GM19455 (cell line): ENCODE measurements around the gene OR51A2.
"Not testable (repeated sequence)": the region's sequence is repeated elsewhere in the genome, so short reads cannot be mapped to it uniquely, and the experiment has no call there.

Source experiments
- ATAC-seq: cut with Tn5 transposase; IDR thresholded peaks from one replicate; pipeline ENCODE4 v1.9.1; 2021; ENCODE audit not compliant: unreplicated experiment

Gene OR51A2, protein sequence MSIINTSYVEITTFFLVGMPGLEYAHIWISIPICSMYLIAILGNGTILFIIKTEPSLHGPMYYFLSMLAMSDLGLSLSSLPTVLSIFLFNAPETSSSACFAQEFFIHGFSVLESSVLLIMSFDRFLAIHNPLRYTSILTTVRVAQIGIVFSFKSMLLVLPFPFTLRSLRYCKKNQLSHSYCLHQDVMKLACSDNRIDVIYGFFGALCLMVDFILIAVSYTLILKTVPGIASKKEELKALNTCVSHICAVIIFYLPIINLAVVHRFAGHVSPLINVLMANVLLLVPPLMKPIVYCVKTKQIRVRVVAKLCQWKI

DNA sequence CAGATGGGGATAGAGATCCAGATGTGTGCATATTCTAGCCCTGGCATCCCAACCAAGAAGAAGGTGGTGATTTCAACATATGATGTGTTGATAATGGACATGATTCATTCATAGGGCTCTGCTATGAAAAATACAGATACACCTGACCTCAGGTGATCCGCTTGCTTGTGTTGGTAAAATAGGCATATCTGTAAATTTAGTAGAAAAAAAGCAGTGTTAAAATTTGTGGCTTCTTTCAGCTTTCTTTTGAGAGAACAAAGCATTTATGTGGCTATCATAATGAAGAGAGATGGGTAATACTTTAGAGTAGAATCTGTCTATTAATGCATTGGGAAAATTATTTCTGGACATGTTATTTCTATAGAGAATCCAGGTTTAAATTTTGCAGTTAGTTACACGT is at the start of gene OR51A2:
Gene OR51A2 (minus strand): TSS at position 101 of the 400 bp plus-strand sequence. CDS start 0 bp downstream, at position 101.
- not testable (repeated sequence) for ATAC-seq

DNA sequence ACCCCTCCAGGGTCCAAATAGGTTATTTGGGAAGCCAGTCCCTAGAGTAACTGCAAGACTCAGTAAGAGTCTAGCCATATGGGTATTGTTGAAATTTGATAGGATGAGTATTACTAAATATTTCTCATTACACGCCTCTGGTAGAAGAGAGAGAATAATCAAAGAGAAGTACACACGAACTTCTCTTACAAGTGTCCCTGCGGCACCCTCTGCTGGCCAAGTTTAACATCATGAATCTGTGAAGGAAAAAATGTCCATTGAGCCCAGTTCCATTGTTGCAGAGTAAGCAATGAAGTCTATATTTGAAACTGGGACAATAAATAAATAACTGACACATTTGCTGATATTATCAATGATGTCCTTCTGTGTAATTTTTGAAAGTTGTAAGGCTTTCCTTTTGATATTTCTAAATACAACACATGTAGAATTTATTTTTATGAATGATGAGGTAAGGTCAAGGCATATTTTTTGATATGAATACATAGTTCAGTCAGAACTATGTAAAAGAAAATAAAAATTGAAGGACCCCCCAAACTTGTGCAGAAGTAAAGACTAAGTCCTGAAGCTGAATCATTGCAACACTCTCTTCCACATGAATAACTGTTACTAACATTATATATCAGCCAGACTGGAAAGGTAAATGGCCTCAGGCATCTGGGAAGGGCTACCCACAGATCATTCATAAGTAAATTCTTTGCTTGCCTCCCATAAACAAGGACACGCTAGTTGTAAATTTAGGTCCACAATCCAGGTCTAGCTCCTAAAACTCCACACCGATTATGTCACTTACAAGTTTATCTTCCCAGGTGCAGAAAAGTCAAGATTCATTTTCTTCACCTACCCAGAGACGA is 49.1 kb upstream of the OR51A2 start:
- ATAC-seq: no peak

DNA sequence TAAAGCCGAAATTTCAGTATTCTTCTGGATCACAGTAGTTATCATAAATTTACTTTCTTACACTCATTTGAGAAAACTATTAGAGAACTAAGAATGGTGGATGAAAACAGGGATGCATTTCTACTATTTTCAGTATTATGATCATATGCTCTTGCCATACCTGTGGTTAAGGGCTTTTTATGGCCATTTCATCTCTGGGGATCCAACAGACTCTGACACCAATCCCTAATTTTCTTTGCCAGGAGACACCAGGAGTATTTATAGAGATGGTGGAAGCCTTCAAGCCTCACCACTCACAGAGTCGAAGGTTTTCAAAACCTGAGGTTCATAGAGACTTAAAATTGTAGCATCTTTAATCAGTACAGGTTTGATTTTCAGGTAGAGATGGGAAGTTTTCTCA is 39.0 kb upstream of the OR51A2 start, which contains the start of gene OR51L1:
Gene OR51L1 (plus strand): TSS at position 301 of the 400 bp plus-strand sequence. CDS start 4,132 bp downstream, outside the sequence.
- no peak for ATAC-seq

DNA sequence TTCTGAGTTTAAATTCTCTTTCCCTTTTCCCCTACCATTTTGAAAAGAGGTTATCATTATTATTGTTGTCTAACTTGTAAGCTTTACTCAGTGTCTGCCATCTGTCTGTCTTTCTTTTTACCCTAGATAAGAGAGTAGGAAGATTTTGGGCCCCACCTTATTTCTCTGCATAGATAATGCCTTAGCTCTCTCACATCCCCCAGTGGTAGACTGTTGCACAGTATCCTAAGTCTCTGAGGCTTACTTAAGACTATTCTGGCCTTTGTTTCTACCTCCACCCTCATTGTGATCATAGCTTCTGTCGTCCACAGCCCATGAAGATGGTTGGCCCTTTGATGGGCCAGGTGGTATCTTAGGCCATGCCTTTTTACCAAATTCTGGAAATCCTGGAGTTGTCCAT is 35.5 kb upstream of the OR51A2 start:
- no peak for ATAC-seq

DNA sequence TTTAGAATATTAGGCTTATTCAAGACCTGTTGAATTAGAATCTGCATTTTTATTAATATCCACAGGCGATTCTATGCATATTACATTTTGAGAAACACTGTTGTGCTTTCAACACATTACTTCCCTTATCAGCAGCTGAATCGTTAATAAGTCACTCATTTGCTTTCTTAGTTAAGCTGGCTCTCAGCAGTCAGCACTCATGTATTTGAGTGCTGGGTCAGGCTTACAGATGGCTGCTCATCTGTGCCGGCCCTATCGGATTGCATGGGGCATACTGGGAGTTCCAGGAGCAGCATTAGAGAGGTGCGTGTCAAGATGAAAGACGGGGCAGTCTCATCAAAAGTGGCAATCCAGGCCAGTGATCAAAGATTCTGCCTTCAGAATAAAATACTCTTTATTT is 28.3 kb upstream of the OR51A2 start:
- no peak for ATAC-seq

DNA sequence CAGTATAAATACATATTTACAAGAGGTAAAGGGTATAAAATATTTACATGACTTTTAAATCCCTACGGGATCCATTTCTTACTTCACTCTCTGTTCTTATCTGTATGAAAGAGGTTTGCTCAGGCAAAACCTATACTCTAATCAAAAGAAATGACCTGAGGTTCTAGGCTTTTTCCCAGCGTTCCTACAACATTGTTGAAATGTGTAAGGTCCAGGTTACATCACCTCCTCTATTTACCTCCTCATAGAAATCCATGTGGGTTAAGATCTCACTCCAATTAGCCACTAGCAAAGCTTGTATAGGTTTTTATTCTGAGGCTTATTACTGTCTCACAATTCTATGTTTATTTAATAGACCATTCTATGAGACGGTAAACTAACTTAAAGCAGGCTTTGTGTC is 27.2 kb upstream of the OR51A2 start:
- ATAC-seq: no peak

DNA sequence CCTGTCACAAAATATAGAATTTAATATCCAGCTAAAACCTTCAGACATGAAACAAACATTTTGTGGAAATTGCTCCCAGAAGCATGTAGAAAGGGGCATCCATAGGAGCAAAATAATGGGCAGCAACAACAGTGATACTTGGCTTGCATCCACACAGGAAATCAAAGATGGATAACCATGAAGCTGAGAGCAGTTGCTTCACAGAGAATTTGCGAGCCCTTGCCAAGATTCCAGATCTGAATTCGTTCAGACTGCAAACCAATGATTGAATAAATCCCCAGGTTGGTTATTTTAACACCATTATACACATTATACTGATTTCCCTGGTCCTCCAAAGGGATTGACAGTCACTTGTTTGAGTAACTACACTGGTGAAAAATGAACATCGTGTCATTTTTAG is 23.5 kb upstream of the OR51A2 start:
- no peak for ATAC-seq

DNA sequence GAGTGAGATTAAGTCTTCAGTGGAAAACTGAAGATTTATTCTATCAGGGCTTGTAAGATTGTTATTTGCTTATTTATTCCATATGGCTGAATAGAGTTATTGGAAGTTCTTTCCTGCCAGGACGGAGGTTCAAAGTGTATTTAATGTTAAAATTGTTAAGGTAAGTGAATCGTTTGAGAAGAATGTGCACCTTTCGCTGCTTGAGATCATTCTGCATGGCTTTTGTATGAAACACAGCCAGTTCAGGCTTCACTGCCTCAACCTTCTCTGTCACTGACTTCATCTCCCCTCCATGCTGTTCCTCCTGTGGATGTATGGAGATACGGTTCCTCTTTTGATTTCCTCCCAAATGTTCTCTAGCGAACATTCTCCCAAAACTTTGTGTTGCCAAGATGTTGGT is 19.9 kb upstream of the OR51A2 start:
- ATAC-seq: no peak

DNA sequence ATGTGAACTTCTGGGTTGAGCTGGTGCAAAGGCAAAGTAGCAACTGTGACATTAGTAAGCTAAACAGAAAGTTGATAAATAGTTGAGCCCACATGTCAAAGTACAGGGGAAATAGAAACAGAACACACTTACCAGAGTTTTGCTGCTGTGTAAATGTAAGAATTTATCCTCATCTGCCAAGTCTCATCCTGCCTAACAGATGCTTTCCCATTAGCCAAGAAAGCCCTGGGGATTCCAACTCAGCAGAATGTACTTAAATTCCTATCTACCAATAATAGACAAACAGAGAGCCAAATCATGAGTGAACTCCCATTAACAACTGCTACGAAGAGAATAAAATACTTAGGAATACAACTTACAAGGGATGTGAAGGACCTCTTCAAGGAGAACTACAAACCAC is 7.3 kb upstream of the OR51A2 start:
- no peak for ATAC-seq

DNA sequence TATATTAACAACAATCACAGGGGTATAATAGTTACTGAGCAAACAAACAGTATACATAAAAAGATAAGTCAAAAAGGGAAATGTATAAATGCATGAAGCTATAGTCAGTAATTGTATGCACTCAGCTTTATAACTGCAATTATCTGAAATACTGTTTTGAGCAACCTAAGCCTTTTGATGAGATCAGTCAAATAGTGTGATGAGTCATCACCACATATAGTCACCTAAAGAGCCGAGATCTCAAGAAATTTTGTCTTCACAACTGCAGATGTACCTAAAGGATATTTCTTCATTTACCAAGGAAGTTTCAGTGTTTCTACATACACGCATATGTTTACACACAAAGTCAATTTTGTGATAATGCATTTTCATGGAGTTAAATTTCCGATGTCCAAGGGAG is 5.4 kb upstream of the OR51A2 start:
- ATAC-seq: no peak

DNA sequence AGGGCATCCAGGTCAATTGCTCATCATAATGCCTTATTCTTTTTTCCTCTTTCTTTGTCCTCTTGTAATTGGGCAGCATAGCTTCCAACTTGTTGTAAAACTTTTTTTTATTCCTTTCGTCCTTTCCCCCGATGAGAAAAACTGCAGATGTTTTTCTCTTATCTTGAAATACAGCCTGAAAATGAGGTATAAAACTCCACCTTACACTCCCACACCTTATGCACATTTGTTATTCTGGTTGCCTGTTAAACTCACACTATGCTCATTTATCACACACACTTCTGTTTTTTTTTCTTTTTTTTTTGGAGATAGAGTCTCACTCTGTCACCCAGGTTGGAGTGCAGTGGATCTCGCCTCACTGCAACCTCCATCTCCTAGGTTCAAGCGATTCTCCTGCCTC is 1.9 kb upstream of the OR51A2 start:
- ATAC-seq: no peak

DNA sequence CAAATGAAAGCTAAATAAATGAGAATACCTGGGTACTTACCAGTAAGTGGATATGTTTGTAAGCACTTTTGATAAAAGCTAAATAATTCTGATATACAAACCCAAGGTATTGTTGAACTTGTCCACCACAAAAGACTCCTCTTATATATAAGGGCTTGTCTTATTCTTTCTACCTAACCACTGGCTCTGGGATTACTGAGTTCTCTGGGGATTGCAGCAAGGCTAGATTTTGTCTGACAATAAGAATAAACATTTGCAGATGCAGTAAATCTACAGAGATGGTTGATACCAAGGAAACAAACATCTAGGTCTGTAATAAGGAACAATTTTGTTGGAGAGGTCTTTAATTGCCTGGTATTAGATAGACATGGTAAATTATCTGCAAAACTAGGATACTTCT is 8.0 kb downstream of the OR51A2 start, which contains the start of gene OR51A4:
Gene OR51A4 (minus strand): TSS at position 101 of the 400 bp plus-strand sequence. CDS start 505 bp downstream, outside the sequence.
- ATAC-seq: no peak

DNA sequence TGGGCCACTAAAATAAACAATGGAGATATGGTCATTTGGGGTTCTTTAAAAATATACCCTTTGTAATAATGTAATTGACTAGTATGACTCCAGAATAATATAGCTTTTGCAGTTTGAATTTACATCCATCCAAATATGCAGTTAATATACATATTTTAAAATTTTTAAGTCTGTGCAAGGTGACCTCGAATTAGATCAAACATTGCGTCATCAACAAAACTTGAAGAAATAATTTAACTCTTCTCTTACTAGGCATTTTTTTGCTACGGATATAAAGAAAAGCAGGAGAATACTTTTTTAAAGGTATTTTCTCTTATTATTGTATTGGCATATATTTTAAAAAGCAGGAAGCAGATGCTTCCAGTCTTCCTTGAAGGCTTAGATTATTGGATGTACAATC is 18.8 kb downstream of the OR51A2 start:
- no peak for ATAC-seq

DNA sequence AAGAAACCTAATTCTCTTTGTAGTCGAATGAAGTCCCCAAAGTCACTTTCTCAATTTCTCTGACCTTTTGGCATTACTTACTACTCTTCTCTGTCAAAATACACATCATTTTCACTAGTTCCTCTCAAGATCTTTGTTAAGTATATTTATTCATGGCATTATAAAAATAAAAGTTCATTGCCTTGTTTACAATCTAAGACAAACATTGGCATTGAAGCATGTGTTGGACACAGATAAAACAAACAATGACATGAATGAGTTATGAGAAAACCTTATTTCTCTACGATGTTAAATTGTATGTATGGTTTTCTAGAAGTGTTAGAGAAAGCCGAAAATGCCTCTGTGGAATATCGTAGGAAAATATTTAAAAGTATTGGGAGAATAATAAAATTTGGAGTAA is 22.8 kb downstream of the OR51A2 start:
- no peak for ATAC-seq

DNA sequence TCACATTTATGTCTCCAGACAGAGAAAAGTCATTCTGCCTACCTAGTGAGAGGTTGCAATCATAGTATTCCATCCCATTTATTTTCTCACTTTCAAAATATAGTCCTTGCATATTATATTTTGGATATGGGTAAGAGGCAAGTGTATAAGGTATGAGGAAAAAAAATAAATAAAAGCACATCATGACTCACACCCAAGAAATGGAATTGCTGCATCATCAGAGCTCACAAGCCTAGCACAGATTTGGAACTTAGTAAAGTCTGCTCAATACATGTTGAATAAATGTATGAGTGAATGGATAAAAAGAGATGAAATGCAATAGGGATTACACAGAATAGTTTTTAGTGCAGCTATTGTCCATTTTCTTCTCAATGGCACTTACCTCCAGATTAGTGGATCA is 28.9 kb downstream of the OR51A2 start:
- no peak for ATAC-seq

DNA sequence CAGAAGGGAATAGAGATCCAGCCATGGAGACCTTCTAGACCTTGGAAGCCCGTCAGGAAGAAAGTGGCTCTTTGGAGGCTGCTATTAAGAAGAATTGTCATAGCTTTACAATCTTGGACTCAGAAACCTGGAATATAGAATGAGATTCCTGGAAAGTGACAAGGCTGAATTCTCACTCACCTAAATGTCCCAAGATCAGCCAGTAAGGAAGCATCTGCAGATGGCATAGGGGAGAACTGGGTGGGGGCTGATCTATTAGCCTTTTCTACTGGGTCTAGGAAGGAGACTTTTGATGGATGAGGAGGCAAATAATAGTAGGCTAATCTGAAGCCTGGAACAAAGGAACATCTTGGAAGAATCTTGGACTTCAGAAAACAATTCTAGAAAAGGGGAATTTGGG is 31.3 kb downstream of the OR51A2 start, which contains the start of gene OR51G1:
Gene OR51G1 (minus strand): TSS at position 101 of the 400 bp plus-strand sequence. CDS start 0 bp downstream, at position 101.
- no peak for ATAC-seq

DNA sequence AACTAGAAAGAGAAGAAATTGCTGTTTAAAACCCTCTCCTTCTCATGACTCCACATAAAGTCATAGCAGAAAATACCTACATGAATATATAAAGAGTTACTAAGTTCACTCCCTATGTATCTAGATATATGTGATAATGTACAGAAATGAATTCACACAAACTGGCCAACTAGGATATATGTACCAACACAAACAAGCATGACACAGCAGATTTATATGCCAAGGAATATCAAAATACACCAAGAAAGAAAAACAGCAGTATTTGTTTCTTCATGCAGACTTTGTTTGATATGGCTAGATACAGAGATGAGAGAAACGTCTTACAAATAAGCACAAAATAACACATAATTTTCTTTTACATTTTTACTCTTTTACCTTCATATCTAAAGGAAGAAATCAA is 33.2 kb downstream of the OR51A2 start:
- ATAC-seq: no peak

DNA sequence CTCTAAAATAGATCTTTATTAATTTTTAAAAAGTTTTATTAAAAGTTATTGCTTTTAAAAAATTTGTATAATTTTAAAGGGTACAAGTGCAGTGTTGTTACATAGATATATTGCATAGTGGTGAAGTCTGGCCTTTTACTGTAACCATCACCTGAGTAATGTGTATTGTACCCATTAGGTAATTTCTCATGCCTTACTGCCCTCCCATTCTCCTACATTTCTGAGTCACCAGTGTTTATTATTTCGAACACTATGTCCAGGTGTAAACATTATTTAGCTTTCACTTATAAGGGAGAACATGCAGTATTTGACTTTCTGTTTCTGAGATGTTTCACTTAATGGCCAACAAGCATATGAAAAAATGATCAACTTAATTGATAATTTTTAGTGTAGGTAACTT is 33.7 kb downstream of the OR51A2 start:
- ATAC-seq: no peak

DNA sequence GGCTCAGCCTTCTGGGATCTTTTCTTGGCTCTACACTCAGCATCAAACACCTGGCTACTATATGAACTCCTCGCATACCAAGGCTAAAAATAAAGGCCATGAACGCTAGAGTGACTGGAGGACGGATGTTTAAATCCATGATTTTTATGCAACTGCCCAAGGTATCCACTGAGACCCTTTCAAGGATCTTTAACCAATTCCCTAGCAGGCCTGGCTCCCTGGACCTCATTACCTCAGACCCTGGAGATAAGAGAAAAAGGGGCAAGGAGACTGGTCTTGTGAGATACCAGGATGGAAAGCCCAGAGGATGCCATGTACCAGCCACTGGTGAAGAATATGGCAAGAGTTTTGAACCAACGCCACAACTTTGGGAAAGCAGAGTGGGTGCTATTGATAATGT is 36.3 kb downstream of the OR51A2 start, which contains the start of gene OR51G2:
Gene OR51G2 (minus strand): TSS at position 101 of the 400 bp plus-strand sequence. CDS start 3,687 bp downstream, outside the sequence.
- ATAC-seq: no peak

DNA sequence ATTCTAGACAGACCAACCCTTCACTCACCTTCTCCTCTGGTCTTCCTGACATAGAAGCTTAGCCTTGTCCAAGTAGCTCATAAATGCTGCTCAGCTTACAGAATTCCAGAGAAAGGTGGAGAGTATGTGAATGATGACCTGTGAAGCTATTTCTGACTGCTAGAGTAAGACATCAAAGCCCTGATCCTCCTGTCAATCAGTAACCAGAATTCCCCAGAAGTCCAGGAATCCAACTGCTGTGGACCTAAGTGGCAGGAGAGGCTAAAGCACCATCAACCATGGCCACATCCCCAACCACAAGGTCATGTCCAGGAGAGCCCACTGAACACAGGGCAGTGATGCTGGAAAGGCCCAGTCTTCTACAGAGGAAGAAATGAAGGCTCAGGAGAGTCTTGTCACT is 38.9 kb downstream of the OR51A2 start:
- ATAC-seq: no peak
